Activated CD8-positive, alpha-beta memory T cell treated with anti-CD3 and anti-CD28 coated beads, Interleukin-2, amount 50 U/mL, for 4 hours (primary cell): ENCODE results near the gene INPP5A.
A peak's percentile ranks its signal among the peaks of the same experiment; 100 is the strongest.
"Not testable (repeated sequence)": the region's sequence is repeated elsewhere in the genome, so short reads cannot be mapped to it uniquely, and the experiment has no call there.

Experiments used
- DNase-seq: peaks from one replicate; pipeline ENCODE4 v3.0.0-alpha.2; 2020

Gene INPP5A

GRCh38 chr10:132810807-132811700 is 273.5 kb downstream of the INPP5A start:
- DNase-seq = no peak

GRCh38 chr10:132811891-132812481 is 274.4 kb downstream of the INPP5A start:
- no peak for DNase-seq

- peak; percentile 9 for DNase-seq
Measured at GRCh38 chr10:132812520-132812919, 274.9 kb downstream of the INPP5A start.

GRCh38 chr10:132813001-132813401 is 275.4 kb downstream of the INPP5A start:
- DNase-seq = no peak

- no peak for DNase-seq
Measured at GRCh38 chr10:132813560-132814468, 276.2 kb downstream of the INPP5A start.

GRCh38 chr10:132814469-132814856 is 276.9 kb downstream of the INPP5A start:
- no peak for DNase-seq

GRCh38 chr10:132815168-132815857 is 277.7 kb downstream of the INPP5A start:
- DNase-seq = no peak

- no peak for DNase-seq
Measured at GRCh38 chr10:132816718-132817117, 279.1 kb downstream of the INPP5A start.

GRCh38 chr10:132817701-132818211 is 280.2 kb downstream of the INPP5A start:
- DNase-seq = no peak

GRCh38 chr10:132820056-132820455 is 282.5 kb downstream of the INPP5A start:
- DNase-seq = no peak

GRCh38 chr10:132825783-132826523 is 288.4 kb downstream of the INPP5A start:
- not testable (repeated sequence) for DNase-seq

GRCh38 chr10:132826524-132827422 is 289.2 kb downstream of the INPP5A start:
- peak; percentile 11 for DNase-seq

GRCh38 chr10:132827423-132827789 is 289.8 kb downstream of the INPP5A start:
- no peak for DNase-seq

GRCh38 chr10:132827861-132828539 is 290.4 kb downstream of the INPP5A start:
- no peak for DNase-seq

GRCh38 chr10:132828681-132829080 is 291.1 kb downstream of the INPP5A start:
- DNase-seq = no peak

GRCh38 chr10:132829403-132829802 is 291.8 kb downstream of the INPP5A start:
- DNase-seq = no peak

- DNase-seq = no peak
Measured at GRCh38 chr10:132832186-132832969, 294.8 kb downstream of the INPP5A start.
